Sigmoid colon (tissue), 4 donors: ENCODE results near the gene KNDC1.

Experiments used
- EP300 ChIP-seq, 4 donors: sonication (generic); formaldehyde crosslinking; IDR thresholded peaks; one replicate each; pipeline ENCODE4 v1.6.1; 2017; ENCODE audit warnings: antibody characterized with exemption in 4 of 4
- POLR2A ChIP-seq, 2 donors: fragments of 450-650 bp; IDR thresholded peaks; one replicate each; pipeline ENCODE4 v1.6.1; 2016; ENCODE audit warnings: antibody characterized with exemption in 2 of 2, mild to moderate bottlenecking in 2 of 2, moderate library complexity in 2 of 2
- TF ChIP-seq, protein P1 (sequence below), 4 experiments: fragments of 450-650 bp in 3 of 4; fragments of 200-600 bp in 1 of 4; IDR thresholded peaks; one replicate each; pipeline ENCODE4 v1.5.1; 2016 to 2019; ENCODE audit warnings: antibody characterized with exemption in 4 of 4, mild to moderate bottlenecking in 3 of 4, moderate library complexity in 2 of 4

GRCh38 chr10:133196936-133197758 lies 37.1 kb downstream of the KNDC1 start:
- TF ChIP-seq EP300 (IDR thresholded peaks at IDR 0.05), result no peak
- no peak for TF ChIP-seq POLR2A (IDR thresholded peaks at IDR 0.05)
- TF ChIP-seq, protein P1, sequence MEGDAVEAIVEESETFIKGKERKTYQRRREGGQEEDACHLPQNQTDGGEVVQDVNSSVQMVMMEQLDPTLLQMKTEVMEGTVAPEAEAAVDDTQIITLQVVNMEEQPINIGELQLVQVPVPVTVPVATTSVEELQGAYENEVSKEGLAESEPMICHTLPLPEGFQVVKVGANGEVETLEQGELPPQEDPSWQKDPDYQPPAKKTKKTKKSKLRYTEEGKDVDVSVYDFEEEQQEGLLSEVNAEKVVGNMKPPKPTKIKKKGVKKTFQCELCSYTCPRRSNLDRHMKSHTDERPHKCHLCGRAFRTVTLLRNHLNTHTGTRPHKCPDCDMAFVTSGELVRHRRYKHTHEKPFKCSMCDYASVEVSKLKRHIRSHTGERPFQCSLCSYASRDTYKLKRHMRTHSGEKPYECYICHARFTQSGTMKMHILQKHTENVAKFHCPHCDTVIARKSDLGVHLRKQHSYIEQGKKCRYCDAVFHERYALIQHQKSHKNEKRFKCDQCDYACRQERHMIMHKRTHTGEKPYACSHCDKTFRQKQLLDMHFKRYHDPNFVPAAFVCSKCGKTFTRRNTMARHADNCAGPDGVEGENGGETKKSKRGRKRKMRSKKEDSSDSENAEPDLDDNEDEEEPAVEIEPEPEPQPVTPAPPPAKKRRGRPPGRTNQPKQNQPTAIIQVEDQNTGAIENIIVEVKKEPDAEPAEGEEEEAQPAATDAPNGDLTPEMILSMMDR (IDR thresholded peaks at IDR 0.05), result no peak
